HepG2 (cell line): ENCODE results near the gene ZDHHC14. TPM values are rescaled to one million over a fixed set of nuclear protein-coding genes. Genes with fewer than 3 reads are reported as not detected.

Experiments
- BHLHE40 ChIP-seq: IDR thresholded peaks from 2 replicates; pipeline ENCODE4 v1.6.1; 2011; ENCODE audit warnings: low read length, improper control_type of control experiment
- ETV6 ChIP-seq: sonication (generic); formaldehyde crosslinking; conservative IDR thresholded peaks from 2 replicates; pipeline ENCODE4 v1.4.0; 2020; ENCODE audit warnings: missing genetic modification reagents
- NFE2L1 ChIP-seq: sonication (generic); formaldehyde crosslinking; IDR thresholded peaks from 2 replicates; pipeline ENCODE4 v1.4.0; 2020; ENCODE audit warnings: missing genetic modification reagents, mild to moderate bottlenecking, borderline replicate concordance
- PHF8 ChIP-seq: sonication (generic); formaldehyde crosslinking; IDR thresholded peaks from 2 replicates; pipeline ENCODE4 v1.5.0; 2020; ENCODE audit warnings: missing genetic modification reagents
- POLR2AphosphoS5 ChIP-seq: IDR thresholded peaks from 2 replicates; pipeline ENCODE4 v1.6.1; 2012; ENCODE audit warnings: low read depth, low read length
- RBAK ChIP-seq: sonication (generic); formaldehyde crosslinking; IDR thresholded peaks from 2 replicates; pipeline ENCODE4 v1.5.1; 2020; ENCODE audit warnings: mild to moderate bottlenecking, missing genetic modification reagents
- SCMH1 ChIP-seq: sonication (generic); formaldehyde crosslinking; IDR thresholded peaks from 2 replicates; pipeline ENCODE4 v1.9.0; 2021; ENCODE audit warnings: missing genetic modification reagents, mild to moderate bottlenecking, borderline replicate concordance
- TAF1 ChIP-seq: sonication (generic); formaldehyde crosslinking; IDR thresholded peaks from 2 replicates; pipeline ENCODE4 v1.4.0; 2020; ENCODE audit warnings: missing genetic modification reagents
- TEAD3 ChIP-seq: optimal IDR thresholded peaks from 2 replicates; pipeline ENCODE3; 2016; ENCODE audit warnings: borderline replicate concordance
- TGIF2 ChIP-seq: IDR thresholded peaks from 2 replicates; pipeline ENCODE4 v1.6.1; 2016; ENCODE audit warnings: control low read depth, missing compliant biosample characterization
- ZFAT ChIP-seq: sonication (generic); formaldehyde crosslinking; conservative IDR thresholded peaks from 2 replicates; pipeline ENCODE4 v1.8.1; 2023; ENCODE audit warnings: missing genetic modification reagents, inconsistent platforms
- ZNF333 ChIP-seq: sonication (generic); formaldehyde crosslinking; IDR thresholded peaks from 2 replicates; pipeline ENCODE4 v1.4.0; 2020; ENCODE audit warnings: mild to moderate bottlenecking, missing genetic modification reagents, borderline replicate concordance
- ZNF607 ChIP-seq: sonication (generic); formaldehyde crosslinking; IDR thresholded peaks from 2 replicates; pipeline ENCODE4 v1.5.1; 2020; ENCODE audit warnings: missing genetic modification reagents, mild to moderate bottlenecking, borderline replicate concordance
- ZNF619 ChIP-seq: sonication (generic); formaldehyde crosslinking; IDR thresholded peaks from 2 replicates; pipeline ENCODE4 v1.4.0; 2020; ENCODE audit warnings: mild to moderate bottlenecking, missing genetic modification reagents
- ZNF660 ChIP-seq: sonication (generic); formaldehyde crosslinking; IDR thresholded peaks from 2 replicates; pipeline ENCODE4 v1.5.1; 2020; ENCODE audit warnings: mild to moderate bottlenecking, low read depth, missing genetic modification reagents, borderline replicate concordance
- polyA plus RNA-seq, 8 experiments: library from polyadenylated mRNA; depleted of rRNA in 3 of 8; stranded (reverse) in 7 of 8; unstranded in 1 of 8; fragments of >200 nt; fragmentation: Illumina TruSeq in 4 of 8; extraction: Trizol in 4 of 8; gene quantifications; 2 replicates each; pipeline versions ENCODE4 v1.2.1 to v1.2.3, GENCODE V29; 2011 to 2016; ENCODE audit warnings: low read depth in 4 of 8, missing spikeins in 1 of 8, mixed read lengths in 1 of 8; ENCODE audit not compliant: insufficient read depth in 1 of 8
- total RNA-seq, 5 experiments: library from RNA; depleted of rRNA; stranded (reverse); fragments of >200 nt; fragmentation: Illumina TruSeq; extraction: Trizol; gene quantifications; 2 replicates each; pipeline ENCODE4 v1.2.3, GENCODE V29; 2016; ENCODE audit warnings: low read depth in 1 of 5
- TF ChIP-seq, protein P1 (sequence below): IDR thresholded peaks from 2 replicates; pipeline ENCODE4 v1.6.1; 2018; ENCODE audit warnings: missing genetic modification reagents, mild to moderate bottlenecking, missing compliant biosample characterization
- TF ChIP-seq, protein P2 (sequence below): sonication (generic); formaldehyde crosslinking; IDR thresholded peaks from 2 replicates; pipeline ENCODE4 v1.5.1; 2020; ENCODE audit warnings: missing genetic modification reagents, mild to moderate bottlenecking, borderline replicate concordance
- TF ChIP-seq, protein P3 (sequence below): sonication (generic); formaldehyde crosslinking; IDR thresholded peaks from 2 replicates; pipeline ENCODE4 v1.4.0; 2020; ENCODE audit warnings: missing genetic modification reagents

Gene ZDHHC14
- total and polyA plus RNA-seq, 2 of the 13 experiments (the other 11 are each of a cell fraction or from before 2014, with no cell fraction given): 3.7 to 9.5 TPM

DNA sequence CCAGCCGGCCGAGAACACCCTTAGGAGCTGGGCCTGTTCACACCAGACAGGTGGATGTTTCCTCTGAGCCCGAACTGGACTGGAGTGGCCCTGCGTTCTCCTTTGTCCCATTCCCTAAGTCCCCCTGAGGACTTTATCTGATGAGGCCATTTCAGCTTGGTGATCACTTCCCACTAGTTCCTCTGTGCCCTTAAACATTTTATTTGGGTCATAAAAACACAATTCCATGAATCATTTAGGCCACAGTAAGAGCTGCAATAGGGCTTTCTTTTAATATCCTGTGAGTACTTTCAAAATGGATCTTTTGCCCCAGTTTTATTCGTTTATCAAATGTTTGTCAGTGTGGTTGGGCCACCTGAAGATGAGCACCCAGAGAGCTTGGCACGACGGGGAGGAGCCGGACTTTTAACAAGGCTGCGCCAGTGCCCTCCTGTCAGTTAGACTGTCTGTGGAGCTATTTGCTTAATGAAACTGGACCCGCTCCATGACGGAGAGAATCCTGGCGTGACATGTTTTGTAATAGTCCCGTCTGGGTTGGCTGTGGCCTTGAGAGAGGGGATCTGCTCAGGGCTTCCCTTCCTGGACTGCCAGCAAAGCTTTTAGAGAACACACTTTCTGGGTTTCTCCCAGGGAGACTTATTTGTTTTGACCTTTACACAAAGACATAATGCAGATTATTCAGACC lies 53.5 kb downstream of the ZDHHC14 start (continued):
- TF ChIP-seq, protein P1, sequence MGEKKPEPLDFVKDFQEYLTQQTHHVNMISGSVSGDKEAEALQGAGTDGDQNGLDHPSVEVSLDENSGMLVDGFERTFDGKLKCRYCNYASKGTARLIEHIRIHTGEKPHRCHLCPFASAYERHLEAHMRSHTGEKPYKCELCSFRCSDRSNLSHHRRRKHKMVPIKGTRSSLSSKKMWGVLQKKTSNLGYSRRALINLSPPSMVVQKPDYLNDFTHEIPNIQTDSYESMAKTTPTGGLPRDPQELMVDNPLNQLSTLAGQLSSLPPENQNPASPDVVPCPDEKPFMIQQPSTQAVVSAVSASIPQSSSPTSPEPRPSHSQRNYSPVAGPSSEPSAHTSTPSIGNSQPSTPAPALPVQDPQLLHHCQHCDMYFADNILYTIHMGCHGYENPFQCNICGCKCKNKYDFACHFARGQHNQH: peak; percentile 73; the same call in 1 of the 2 replicates
- TF ChIP-seq BHLHE40 (no peak), TAF1 (no peak), ZNF333 (CRISPR knock-in tag) (no peak), SCMH1 (CRISPR knock-in tag) (no peak), ZNF607 (CRISPR knock-in tag) (no peak), POLR2AphosphoS5 (no peak), RBAK (no peak), PHF8 (0 out of 2 replicates have a peak, but pooled peaks have one; percentile 29), TGIF2 (CRISPR knock-in tag) (0 out of 2 replicates have a peak, but pooled peaks have one; percentile 22), ZNF660 (CRISPR knock-in tag) (no peak), NFE2L1 (CRISPR knock-in tag) (no peak), ZNF619 (CRISPR knock-in tag) (0 out of 2 replicates have a peak, but pooled peaks have one; percentile 18), ZFAT (no peak), TEAD3 (CRISPR knock-in tag) (peak; percentile 74), ETV6 (CRISPR knock-in tag) (no peak)
- TF ChIP-seq, protein P2, sequence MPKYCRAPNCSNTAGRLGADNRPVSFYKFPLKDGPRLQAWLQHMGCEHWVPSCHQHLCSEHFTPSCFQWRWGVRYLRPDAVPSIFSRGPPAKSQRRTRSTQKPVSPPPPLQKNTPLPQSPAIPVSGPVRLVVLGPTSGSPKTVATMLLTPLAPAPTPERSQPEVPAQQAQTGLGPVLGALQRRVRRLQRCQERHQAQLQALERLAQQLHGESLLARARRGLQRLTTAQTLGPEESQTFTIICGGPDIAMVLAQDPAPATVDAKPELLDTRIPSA (CRISPR knock-in tag): no peak
- TF ChIP-seq, protein P3, sequence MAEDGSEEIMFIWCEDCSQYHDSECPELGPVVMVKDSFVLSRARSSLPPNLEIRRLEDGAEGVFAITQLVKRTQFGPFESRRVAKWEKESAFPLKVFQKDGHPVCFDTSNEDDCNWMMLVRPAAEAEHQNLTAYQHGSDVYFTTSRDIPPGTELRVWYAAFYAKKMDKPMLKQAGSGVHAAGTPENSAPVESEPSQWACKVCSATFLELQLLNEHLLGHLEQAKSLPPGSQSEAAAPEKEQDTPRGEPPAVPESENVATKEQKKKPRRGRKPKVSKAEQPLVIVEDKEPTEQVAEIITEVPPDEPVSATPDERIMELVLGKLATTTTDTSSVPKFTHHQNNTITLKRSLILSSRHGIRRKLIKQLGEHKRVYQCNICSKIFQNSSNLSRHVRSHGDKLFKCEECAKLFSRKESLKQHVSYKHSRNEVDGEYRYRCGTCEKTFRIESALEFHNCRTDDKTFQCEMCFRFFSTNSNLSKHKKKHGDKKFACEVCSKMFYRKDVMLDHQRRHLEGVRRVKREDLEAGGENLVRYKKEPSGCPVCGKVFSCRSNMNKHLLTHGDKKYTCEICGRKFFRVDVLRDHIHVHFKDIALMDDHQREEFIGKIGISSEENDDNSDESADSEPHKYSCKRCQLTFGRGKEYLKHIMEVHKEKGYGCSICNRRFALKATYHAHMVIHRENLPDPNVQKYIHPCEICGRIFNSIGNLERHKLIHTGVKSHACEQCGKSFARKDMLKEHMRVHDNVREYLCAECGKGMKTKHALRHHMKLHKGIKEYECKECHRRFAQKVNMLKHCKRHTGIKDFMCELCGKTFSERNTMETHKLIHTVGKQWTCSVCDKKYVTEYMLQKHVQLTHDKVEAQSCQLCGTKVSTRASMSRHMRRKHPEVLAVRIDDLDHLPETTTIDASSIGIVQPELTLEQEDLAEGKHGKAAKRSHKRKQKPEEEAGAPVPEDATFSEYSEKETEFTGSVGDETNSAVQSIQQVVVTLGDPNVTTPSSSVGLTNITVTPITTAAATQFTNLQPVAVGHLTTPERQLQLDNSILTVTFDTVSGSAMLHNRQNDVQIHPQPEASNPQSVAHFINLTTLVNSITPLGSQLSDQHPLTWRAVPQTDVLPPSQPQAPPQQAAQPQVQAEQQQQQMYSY (CRISPR knock-in tag): peak; percentile 94
